Raji (cell line): ENCODE measurements around the gene GBGT1.

Experiments used
- POLR2A ChIP-seq: IDR thresholded peaks from 2 replicates; pipeline ENCODE4 v1.6.1; 2011; ENCODE audit warnings: low read depth, low read length, control low read depth; ENCODE audit not compliant: insufficient read depth

Gene GBGT1

GRCh38 chr9:133151601-133152525 is 11.9 kb downstream of the GBGT1 start:
- TF ChIP-seq POLR2A = no peak

- TF ChIP-seq POLR2A = no peak
Observed at GRCh38 chr9:133151041-133151440, 12.7 kb downstream of the GBGT1 start.

GRCh38 chr9:133149130-133150015 is 14.3 kb downstream of the GBGT1 start:
- TF ChIP-seq POLR2A = peak; percentile 33; the same call in 1 of the 2 replicates

GRCh38 chr9:133148199-133149129 is 15.2 kb downstream of the GBGT1 start:
- peak; percentile 27; the same call in 1 of the 2 replicates for TF ChIP-seq POLR2A

GRCh38 chr9:133147412-133148198 is 16.1 kb downstream of the GBGT1 start:
- no peak for TF ChIP-seq POLR2A

- TF ChIP-seq POLR2A = no peak
Observed at GRCh38 chr9:133146746-133147411, 16.8 kb downstream of the GBGT1 start.

GRCh38 chr9:133144904-133145851 is 18.5 kb downstream of the GBGT1 start:
- TF ChIP-seq POLR2A = no peak

GRCh38 chr9:133144142-133144903 is 19.4 kb downstream of the GBGT1 start:
- no peak for TF ChIP-seq POLR2A

- no peak for TF ChIP-seq POLR2A
Observed at GRCh38 chr9:133143639-133144141, 20.0 kb downstream of the GBGT1 start.

GRCh38 chr9:133142684-133143622 is 20.8 kb downstream of the GBGT1 start:
- no peak for TF ChIP-seq POLR2A

GRCh38 chr9:133141833-133142595 is 21.7 kb downstream of the GBGT1 start:
- TF ChIP-seq POLR2A = no peak
